Right renal pelvis (tissue), 4 donors: ENCODE results near the gene KAT8. TPM values are rescaled to one million over a fixed set of nuclear protein-coding genes. Genes with fewer than 3 reads are reported as not detected.
A peak's percentile ranks its signal among the peaks of the same experiment; 100 is the strongest.
"Not testable (repeated sequence)": the region's sequence is repeated elsewhere in the genome, so short reads cannot be mapped to it uniquely, and the experiment has no call there.

Source experiments
- DNase-seq, 4 donors: peaks; one replicate each; pipeline ENCODE4 v3.0.0-alpha.2; 2013; ENCODE audit warnings: low read depth in 4 of 4, low spot score in 3 of 4, missing footprints in 1 of 4
- polyA plus RNA-seq, 4 donors: library from polyadenylated mRNA; unstranded; fragments of 120-200 nt; gene quantifications; one replicate each; pipeline ENCODE4 v1.2.1, GENCODE V29; 2013; ENCODE audit not compliant: insufficient read length in 4 of 4

Gene KAT8
- polyA plus RNA-seq, 4 donors = 63.3 to 68.3 (median 67.3) TPM

GRCh38 chr16:31083556-31083955, 33.9 kb upstream of the KAT8 start:
- no peak for DNase-seq

- DNase-seq = no peak
Measured at GRCh38 chr16:31083981-31084380, 33.5 kb upstream of the KAT8 start.

- DNase-seq = no peak
Measured at GRCh38 chr16:31084584-31085302, 32.7 kb upstream of the KAT8 start.

GRCh38 chr16:31085411-31085810, 32.1 kb upstream of the KAT8 start:
- no peak for DNase-seq

- no peak for DNase-seq
Measured at GRCh38 chr16:31085873-31086628, 31.4 kb upstream of the KAT8 start.

GRCh38 chr16:31086629-31086906, 30.9 kb upstream of the KAT8 start:
- DNase-seq = no peak

- DNase-seq = no peak
Measured at GRCh38 chr16:31087481-31087880, 30.0 kb upstream of the KAT8 start.

- no peak for DNase-seq
Measured at GRCh38 chr16:31087971-31088370, 29.5 kb upstream of the KAT8 start.

- DNase-seq = no peak
Measured at GRCh38 chr16:31088459-31089183, 28.8 kb upstream of the KAT8 start, which contains the start of gene PRSS53. TSS of gene PRSS53 (minus strand) at chr16:31088943. CDS start at chr16:31088809, 134 bp downstream.

GRCh38 chr16:31089199-31089598, 28.3 kb upstream of the KAT8 start:
- no peak for DNase-seq

GRCh38 chr16:31090540-31090939, 26.9 kb upstream of the KAT8 start:
- DNase-seq = no peak

GRCh38 chr16:31092330-31092729, 25.1 kb upstream of the KAT8 start:
- DNase-seq = no peak

GRCh38 chr16:31093132-31093703, 24.2 kb upstream of the KAT8 start:
- DNase-seq = no peak

GRCh38 chr16:31094088-31094423, 23.4 kb upstream of the KAT8 start:
- no peak for DNase-seq

GRCh38 chr16:31094424-31095120, 22.9 kb upstream of the KAT8 start, which contains the start of gene VKORC1:
TSS of gene VKORC1 (minus strand) at chr16:31094797. CDS start at chr16:31094729, 68 bp downstream.
- peak; percentile 80 to 90 (median 82) for DNase-seq

GRCh38 chr16:31099860-31100638, 17.4 kb upstream of the KAT8 start:
- DNase-seq = no peak

GRCh38 chr16:31100876-31101641, 16.4 kb upstream of the KAT8 start:
- DNase-seq = not testable (repeated sequence)

- peak in 1 of 4 donors; percentile 38 for DNase-seq
Measured at GRCh38 chr16:31105677-31106213, 11.7 kb upstream of the KAT8 start.
